ENCODE measurements around the gene SURF1.

GRCh38 chr9:133393399-133393798 lies 37.1 kb upstream of the SURF1 start:
- TF ChIP-seq CTCF (IDR thresholded peaks at IDR 0.05) (no peak), POLR2A (IDR thresholded peaks at IDR 0.05) (no peak)
